Fibroblast of skin of right quadriceps (primary cell): ENCODE results near the gene MDGA2.
"Not testable (repeated sequence)": the region's sequence is repeated elsewhere in the genome, so short reads cannot be mapped to it uniquely, and the experiment has no call there.

Experiments
- DNase-seq: peaks from one replicate; pipeline ENCODE4 v3.0.0-alpha.2; 2013

The MDGA2 gene

DNA sequence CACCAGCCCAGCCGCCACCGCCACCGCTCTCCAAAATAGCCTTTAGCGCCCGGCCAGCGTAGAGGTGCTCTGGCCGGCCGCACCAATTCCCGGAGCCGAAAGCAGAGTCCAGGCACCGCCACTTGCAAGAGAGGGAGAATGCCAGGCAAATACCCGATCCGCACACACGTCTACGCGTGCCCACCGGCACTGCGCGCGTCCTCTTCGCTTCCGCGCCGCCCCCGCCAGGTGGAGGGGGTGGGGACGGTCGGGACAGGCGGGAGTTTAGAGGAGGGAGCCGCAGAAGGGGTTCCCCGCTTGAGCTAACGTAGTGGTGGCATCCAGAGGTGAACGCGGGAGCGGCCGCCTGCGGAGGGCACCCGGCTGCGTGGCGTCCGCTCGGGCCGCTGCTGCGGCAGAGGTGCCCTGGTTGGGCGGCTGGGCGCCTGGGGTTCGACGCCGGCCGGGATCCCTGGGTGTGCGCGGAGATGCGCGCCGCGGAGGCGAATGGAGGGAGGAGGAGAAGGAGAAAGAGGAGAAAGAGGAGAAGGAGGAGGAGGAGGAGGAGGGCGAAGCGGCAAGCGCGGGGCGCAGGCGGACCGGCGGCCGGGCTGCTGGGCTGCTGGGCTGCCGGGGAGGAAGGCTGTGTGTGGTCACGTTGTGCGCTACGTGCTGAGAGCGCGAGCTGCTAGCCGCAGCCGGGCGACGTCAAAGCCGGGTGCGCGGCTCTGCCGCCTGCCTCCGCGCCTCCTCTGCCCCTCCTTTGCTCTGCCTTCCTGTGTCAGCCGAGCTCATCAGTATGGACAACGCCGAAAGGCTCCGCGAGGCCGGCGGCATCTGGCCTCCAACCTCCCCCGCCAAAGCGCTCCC lies at the start of gene MDGA2:
Gene MDGA2 (minus strand): TSS at position 140 of the 849 bp plus-strand sequence.
- peak; percentile 4 for DNase-seq

DNA sequence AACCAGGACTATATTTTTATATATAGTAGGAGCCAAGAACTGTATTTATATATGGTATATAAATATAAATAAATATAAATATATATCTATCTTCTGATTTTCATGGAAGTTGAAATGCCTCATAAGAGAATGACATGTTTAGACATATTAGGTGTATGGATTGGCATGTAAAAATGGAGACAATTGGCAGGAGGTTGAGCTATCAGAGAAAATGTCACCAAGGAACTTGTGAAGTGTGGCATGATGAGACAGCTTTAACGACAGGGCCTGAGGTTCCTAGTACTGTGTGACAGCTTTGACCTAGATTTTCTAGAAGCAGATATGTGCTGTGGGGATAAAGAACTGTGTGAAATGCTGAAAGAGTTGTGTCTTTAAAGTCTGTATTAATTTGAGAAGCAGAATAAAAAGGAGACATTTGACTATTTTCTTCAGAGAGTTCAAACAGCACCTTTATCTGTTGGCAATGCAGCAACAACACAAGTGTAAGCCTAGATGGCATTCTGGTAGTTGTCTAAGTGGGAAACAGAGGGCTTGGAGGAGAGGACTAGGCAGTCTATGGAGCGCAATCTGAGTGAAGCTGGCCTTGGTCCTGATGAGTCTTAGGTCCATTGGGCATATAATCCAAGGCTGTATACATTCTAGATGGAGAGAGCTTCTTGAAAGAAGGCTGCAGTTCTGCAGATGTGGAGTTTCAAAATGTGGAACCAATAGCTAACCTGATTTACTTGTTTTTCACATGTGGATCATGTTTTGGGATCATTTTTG lies 47.7 kb upstream of the MDGA2 start:
- no peak for DNase-seq

DNA sequence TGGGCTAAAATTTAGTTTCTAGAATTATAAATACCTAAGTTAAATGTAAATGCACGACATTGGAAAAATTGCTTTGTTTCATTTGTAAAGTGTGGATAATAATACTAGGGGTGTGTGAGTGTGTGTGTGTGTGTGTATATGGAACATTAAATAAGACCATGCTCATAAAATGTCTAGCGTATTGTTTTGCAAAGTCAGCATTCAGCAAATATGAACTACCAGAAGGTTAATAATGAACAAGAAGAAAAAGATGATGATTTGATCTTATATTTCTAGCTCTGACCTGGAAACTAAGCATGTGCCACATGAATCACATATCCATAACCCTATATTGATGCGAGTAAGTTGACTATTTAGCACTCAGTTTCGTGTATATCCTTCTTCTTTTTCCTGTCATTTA lies 44.9 kb upstream of the MDGA2 start:
- DNase-seq: no peak

DNA sequence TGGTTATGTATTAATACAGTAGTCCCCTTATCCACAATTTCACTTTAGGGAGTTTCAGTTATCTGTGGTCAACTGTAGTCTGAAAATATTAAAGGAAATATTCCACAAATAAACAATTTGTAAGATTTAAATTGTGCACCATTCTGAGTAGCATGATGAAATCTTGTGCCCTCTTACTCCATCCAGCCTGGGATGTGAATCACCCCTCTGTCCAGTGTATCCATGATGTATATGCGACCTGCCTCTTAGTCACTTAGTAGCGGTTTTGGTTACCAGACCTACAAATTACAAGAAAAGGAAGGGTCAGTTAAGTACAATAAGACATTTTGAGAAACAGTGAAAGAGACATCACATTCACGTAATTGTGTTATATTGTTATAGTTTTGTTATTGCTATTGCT lies 39.9 kb upstream of the MDGA2 start:
- peak; percentile 28 for DNase-seq

DNA sequence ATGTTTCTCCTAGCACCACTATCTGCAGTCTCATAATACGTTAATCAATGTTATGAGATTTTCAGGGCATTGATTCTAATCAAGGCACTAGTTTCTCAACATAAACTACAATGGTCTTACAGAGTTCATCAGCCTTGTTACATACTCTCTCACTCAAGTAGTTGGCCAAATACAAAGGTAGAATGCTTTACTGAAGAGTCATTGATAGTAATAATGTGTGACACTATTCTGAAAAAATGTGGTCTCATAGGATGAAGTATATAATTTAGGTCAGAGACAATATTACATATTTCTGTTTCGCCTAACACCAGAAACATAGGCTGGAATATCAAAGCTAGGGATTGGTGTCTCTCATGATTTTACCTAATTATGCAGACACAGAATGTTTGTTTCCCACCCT lies 35.2 kb upstream of the MDGA2 start:
- no peak for DNase-seq

DNA sequence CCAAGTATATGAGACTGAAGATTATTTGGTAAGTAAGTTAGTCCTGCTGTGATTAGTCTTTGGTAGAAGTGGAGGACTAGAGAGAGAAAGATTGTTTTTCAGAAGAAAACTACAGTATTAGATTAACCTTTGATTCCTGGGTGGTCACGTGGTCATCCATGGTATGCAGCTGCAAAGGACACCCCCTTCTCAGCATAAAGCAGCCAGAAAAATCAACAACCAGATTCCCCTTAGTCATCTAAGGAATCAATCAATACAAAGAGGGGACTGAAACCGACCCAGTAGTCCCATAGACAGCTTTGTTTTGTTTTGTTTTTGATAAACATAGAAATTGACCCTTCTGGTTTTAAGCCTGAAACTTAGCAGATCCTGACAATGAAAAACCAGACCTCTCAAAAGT lies 30.3 kb upstream of the MDGA2 start:
- DNase-seq: no peak

DNA sequence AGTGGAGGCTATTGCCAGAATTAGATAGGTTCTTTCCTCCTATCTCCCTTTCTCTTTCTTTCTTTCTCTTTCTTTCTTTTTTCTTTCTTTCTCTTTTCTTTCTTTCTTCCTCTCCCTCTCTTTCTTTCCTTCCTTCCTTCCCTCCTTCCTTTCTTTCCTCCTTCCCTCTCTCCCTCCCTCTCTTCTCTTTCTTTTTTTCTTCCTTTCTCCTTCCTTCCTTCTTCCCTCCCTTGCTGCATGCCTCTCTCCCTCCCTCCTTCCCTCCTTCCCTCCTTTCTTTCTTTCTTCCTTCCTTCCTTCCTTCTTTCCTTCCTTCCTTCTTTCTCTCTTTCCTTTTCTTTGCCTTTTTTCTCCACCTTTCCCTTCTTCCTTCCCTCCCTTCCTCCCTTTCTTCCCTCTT lies 16.4 kb upstream of the MDGA2 start:
- no peak for DNase-seq

DNA sequence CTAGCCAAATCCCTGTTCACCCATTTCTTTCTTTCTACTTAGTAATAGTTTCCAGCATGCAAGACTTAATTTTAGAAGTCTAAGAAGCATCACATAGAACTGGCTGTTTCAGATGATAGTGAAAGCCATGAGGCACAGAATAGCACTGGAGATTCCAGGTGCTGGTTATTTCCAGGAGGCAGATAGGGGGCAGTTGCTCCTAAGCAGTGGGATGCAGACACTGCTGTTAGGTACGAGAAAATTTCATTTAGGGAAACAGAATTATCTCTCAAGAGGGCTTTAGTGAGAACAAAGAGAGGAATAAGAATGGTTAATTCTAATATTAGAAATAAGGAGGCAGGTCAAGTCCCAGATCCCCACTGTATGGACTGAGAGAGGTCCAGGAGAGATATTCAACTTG lies 3.6 kb upstream of the MDGA2 start:
- no peak for DNase-seq

DNA sequence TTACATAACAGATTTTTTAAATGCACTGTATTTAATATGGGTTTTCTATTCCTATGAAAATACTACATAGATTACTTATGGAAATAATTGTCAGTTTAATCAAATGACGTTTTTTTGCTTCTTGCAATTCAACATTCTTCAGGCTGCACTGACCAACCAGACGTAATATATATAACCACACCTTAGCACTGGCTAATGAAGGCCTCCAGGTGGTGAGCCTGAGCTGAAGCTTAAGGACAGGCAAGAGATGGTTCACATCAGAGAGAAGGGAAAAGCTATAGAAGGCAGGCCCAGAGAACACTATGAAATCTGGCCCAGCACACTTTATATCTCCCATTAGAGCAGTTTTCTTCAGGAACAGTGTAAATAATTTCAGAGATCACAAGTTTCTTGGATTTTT lies 2.8 kb upstream of the MDGA2 start:
- DNase-seq: no peak

DNA sequence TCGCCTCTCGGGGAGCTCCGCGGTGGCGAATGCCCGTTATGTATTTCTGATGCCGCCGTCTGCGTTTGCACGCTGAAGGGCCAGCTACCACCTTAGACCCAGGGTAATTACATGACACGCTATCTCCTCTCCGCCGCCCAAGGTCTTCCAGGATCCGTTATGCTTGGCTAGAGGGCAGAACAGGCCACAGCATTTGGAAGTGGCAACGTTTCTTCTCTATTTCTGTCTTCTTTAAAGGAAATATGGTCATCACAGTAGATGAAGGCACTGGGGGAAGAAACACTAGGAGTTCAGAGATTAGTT lies 861 bp upstream of the MDGA2 start:
- no peak for DNase-seq

DNA sequence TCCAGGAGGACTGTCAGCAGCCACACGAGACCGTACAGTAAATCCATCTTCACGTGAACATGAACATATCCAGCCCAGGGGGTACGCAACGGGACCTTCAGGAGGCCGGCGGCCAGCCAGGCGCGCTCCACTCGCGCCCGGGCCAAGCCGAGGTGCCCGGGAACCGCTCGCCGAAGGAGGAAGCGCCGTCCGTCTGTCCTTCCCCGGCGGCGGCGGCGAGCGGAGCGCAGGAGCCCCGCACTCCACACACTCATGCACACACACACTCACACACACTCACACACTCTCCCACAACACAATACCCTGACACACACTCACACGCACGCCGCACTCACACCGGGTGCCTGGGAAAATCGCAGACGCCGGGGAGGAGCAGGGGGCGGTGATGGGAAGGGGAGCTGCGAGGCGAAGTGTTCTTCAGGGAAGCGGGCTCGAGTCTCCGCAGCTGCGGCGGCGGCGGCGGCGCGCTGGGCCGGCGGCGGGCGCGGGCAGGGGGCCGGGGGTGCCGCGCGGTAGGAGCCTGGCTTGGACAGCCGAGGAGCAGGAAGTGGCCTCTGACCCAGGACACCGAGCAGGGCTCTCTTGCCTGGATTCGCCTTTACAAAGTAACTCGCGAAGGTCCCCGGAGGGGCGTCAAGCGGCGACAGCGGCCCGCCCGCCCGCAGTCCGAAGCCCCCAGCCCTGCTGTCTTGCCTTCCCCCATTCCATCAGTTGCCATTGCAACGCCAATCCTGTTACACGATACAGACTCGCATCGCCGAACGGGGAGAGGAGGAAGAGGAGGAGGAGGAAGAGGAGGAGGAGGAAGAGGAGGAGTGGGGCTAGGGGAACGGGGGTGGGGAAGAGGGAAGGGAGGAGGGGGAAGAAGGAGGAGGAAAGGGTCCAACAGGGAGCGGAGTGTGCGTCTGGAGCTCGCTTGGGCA lies 601 bp downstream of the MDGA2 start:
- DNase-seq: no peak

DNA sequence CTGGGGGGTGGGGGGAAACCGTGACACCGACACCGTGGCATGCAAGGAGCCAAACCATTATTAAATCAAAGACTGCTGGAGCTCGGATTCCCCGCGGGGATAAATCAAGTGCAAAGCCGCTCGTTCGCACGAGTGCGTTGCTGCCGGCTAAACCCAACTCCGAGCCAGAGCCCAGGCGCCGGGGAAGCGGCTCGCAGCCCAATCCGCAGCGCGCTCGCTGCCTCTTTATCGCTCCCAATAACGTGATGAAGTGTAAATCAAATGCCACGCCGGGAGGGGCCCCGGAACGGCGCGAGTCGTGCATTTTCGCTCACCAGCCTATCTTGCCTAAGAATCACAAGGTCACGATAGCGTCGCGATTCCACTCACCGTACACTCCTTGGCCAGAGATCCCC lies 1.3 kb downstream of the MDGA2 start:
- DNase-seq: no peak

DNA sequence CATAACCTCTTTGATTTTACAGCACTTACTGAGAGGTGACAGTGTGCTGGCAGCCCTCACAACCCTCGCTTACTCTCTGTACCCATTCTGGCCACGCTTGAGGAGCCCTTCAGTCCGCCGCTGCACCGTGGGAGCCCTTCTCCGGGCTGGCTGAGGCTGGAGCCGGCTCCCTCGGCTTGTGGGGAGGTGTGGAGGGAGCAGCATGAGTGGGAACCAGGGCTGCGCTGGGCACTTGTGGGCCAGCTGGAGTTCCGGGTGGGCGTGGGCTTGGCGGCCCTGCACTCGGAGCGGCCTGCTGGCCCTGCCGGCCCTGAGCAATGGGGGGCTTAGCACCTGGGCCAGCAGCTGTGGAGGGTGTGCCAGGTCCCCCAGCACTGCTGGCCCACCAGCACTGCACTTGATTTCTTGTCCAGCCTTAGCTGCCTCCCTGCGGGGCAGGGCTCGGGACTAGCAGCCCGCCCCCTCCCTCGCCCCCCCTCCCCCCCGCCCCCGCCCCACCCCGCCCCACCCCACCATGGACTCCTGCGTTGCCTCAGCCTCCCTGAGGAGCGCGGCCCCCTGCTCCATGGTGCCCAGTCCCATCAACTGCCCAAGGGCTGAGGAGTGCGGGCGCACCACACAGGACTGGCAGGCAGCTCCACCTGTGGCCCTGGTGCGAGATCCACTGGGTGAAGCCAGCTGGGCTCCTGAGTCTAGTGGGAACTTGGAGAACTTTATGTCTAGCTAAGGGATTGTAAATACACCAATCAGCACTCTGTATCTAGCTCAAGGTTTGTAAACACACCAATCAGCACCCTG lies 9.9 kb downstream of the MDGA2 start:
- no peak for DNase-seq

DNA sequence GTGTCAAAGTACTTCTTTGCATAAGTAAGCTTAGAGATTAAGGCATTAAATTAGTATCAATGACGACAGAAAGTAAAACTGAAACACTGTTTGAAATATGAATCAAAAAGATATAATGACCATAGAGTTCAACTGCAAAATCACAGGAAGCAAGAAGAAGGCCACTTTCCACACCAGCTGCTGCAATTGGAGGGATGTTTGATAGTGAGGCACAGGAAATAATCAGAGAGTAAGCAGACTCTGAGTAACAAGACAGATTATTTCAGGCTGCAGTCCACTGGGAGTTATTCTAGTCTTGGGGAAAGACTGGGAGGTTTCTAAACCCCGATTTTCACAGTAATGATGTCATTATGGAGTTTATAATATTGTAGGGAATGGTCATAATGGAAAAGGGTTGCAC lies 12.9 kb downstream of the MDGA2 start:
- no peak for DNase-seq

DNA sequence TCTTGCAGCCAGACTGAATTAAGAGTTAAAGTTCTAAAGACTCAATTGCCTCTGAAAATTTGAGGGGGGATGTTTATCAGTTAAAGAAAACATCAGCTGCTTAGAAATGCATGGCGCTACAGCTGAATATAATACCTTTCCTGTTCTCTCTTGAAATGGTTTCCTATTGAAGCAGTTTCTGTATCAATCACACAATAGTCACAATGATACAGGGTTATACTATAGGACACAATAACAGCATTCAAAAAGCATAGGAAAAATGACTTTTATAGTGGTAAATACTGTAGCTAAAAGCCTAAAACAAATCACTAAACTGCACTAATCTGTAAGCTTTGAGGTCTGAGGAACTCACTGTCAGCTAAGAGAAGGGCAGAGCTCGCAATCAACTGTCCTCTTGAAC lies 15.2 kb downstream of the MDGA2 start:
- no peak for DNase-seq

DNA sequence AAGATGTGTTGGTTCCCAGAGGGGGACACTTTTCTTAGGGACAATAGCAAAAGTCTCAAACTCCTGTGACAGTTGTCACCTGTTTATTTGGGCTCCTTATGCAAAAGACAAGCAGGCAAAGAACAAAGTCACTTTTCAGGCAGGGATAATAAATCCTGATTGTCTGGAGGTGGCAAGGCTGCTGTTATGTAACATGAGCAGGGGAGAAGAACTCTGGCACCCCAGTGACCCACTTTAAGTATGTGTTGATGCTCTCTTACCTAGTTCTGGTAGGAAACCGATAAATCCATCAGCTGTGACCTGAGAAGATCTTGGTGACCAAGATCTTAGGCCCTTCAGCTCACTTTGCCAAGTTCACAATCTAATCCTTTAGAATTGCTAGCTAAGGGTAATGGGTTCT lies 17.4 kb downstream of the MDGA2 start:
- no peak for DNase-seq

DNA sequence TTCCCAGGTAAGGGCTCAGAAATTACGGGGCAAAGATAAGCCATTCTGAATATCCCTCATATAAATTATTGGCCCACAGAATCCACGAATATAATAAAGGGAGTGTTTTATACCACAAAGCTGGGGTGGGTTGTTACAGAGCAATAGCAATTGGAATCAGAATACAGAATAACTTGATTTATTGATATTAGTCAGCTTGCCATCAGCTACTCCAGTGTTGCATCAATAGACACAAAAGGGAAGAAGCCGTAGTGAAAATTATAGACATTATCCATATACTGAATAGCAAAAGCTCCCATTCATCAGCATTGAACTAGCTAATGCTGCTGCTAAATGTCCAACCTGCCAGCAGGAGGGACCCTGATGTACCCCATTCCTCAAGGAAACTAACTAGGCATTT lies 18.3 kb downstream of the MDGA2 start:
- DNase-seq: no peak

DNA sequence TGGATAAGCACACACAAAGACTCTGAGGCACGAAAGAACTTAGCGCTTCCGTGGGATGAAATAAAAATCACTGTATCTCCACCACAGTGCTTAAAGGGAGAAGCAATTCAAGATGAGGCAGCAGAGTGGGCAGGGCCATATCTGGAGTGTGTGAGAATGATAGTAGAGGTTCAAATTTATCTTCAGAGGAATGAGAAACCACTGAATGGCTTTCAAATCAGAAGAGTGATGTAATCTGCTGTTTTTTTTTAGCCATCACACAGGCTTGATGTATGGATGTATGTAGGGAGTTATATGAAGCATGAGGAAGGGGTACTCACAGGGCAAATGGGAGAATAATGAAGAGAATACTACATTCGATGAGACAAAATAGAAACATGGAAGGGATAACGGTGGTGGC lies 24.1 kb downstream of the MDGA2 start:
- DNase-seq: no peak

DNA sequence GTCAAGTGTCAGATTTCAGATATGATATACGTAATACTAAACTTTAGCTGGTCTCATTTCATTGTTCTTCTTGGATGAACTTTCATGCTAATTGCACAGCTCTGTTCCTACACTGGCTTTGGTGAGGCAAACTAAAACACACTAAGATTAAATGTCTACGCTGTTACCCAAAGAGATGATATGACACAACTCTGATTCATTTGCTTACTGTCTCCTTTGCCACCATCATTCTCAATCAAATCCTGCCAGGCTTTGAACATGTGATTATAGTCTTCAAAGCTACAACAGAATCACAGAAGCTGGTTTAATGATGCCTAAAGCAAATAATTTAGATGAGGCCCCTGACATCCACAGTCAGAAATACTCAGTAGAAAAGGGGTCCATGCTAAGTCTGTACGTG lies 37.7 kb downstream of the MDGA2 start:
- no peak for DNase-seq

DNA sequence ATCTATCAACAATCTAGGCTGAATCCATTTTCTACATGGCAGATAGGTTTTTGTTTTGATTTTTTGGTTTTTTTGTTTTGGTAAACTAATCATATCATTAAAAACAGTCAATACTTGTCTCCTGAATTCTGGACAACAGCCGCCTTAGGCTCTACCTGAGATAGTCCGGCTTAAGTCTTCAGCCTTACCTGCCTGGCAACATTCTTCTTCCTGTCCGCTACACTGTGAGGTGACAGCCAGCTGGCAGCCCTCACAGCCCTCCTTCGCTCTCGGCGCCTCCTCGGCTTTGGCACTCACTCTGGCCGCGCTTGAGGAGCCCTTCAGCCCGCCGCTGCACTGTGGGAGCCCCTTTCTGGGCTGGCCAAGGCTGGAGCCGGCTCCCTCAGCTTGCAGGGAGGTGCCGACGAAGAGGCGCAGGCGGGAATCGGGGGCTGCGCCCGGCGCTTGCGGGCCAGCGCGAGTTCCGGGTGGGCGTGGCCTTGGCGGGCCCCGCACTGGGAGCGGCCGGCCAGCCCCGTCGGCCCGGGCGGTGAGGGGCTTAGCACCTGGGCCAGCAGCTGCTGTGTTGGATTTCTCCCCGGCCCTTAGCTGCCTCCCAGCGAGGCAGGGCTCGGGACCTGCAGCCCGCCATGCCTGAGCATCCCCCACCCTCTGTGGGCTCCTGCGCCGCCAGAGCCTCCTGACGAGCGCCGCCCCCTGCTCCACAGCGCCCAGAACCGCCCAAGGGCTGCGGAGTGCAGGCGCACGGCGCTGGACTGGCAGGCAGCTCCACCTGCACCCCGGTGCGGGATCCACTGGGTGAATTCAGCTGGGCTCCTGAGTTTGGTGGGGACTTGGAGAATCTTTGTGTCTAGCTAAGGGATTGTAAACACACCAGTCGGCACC lies 49.0 kb downstream of the MDGA2 start:
- no peak for DNase-seq

DNA sequence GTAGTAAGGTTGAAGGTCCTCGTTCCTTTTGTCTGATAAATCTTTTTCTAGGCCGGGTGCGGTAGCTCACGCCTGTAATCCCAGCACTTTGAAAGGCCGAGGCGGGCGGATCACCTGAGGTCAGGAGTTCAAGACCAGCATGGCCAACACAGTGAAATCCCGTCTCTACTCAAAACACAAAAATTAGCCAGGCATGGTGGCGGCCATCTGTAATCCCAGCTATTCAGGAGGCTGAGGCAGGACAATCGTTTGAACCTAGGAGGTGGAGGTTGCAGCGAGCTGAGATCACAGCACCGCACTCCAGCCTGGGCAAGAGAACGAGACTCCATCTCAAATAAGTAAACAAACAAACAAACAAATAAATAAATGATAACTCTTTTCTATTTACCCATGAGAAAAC lies 51.3 kb downstream of the MDGA2 start:
- not testable (repeated sequence) for DNase-seq

DNA sequence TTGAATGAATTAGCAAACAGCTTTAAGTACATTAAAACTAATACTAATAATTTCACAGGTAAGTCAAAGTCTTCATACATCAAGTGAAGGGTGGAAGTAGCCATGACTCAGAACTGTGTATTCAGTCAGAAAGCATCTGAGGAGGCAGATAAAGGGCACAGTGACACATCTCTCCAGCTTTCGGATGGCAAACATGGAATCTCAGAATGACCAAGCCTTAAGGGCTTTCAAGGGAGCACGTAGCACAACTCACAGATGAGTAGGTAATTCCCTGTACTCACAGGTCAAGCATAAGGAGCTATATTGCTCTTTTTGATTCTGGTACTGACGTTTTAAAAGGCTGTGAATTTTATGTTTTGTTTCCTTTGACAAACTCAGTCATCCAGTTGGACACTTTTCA lies 56.0 kb downstream of the MDGA2 start:
- DNase-seq: no peak
